A549 (cell line): ENCODE results near the gene NCOA4. TPM values are rescaled to one million over a fixed set of nuclear protein-coding genes. Genes with fewer than 3 reads are reported as not detected.

Experiments used
- ATAC-seq, 2 experiments: fragments of 200-7000 bp in 1 of 2; fragments of >200 bp in 1 of 2; cut with Nextera tagmentation in 1 of 2; cut with Tn5 transposase in 1 of 2; 3 replicates each; pipeline versions ENCODE4 v1.8.0 to v1.9.1; 2018 to 2020; ENCODE audit warnings: mild to moderate bottlenecking in 1 of 2, moderate library complexity in 1 of 2
- CTCF ChIA-PET: fragments of 300-600 bp; sonication (Branson Sonifier 250); formaldehyde crosslinking; extraction: SDS; loops from one replicate; lab custom pipeline; 2021; ENCODE audit warnings: antibody characterized with exemption, inconsistent platforms; lab: Yijun Ruan, JAX
- POLR2A ChIA-PET: fragments of 350-600 bp; formaldehyde crosslinking; extraction: SDS; loops from one replicate; lab custom pipeline; 2021; ENCODE audit warnings: antibody characterized with exemption, inconsistent platforms; lab: Yijun Ruan, JAX
- DNase-seq, 2 experiments: peaks; one replicate each; pipeline versions ENCODE4 v3.0.0 to v3.0.0-alpha.2; 2011 to 2016; ENCODE audit warnings: low read depth in 1 of 2, low spot score in 1 of 2
- FAIRE-seq: peaks from 2 replicates; lab custom pipeline; 2011; peaks lifted over from hg19 to GRCh38; lab: Jason Lieb, UNC
- H3K27ac ChIP-seq, 2 experiments: fragments of >200 bp; sonication (Bioruptor Twin); formaldehyde crosslinking; 3 replicates each; pipeline ENCODE4 v1.5.1; 2016 to 2017
- H3K4me1 ChIP-seq: fragments of >200 bp; sonication (Bioruptor Twin); formaldehyde crosslinking; 3 replicates; pipeline ENCODE4 v1.6.1; 2016
- H3K4me2 ChIP-seq: fragments of >200 bp; sonication (Bioruptor Twin); formaldehyde crosslinking; 3 replicates; pipeline ENCODE4 v1.6.1; 2016
- H3K4me3 ChIP-seq: fragments of >200 bp; sonication (Bioruptor Twin); formaldehyde crosslinking; 3 replicates; pipeline ENCODE4 v1.5.1; 2016
- H3K9me3 ChIP-seq: fragments of >200 bp; sonication (Bioruptor Twin); formaldehyde crosslinking; 3 replicates; pipeline ENCODE4 v1.6.1; 2016
- BCL3 ChIP-seq: fragments of >200 bp; sonication (Bioruptor Twin); formaldehyde crosslinking; IDR thresholded peaks from 3 replicates; pipeline ENCODE4 v1.6.1; 2016
- ELK1 ChIP-seq: fragments of 150-350 bp; IDR thresholded peaks from 2 replicates; pipeline ENCODE4 v1.6.1; 2014; ENCODE audit warnings: low read depth, mild to moderate bottlenecking, low read length
- GATA3 ChIP-seq: IDR thresholded peaks from 2 replicates; pipeline ENCODE4 v1.6.1; 2012; ENCODE audit warnings: borderline replicate concordance
- HMGXB4 ChIP-seq: fragments of 250-450 bp; sonication (Bioruptor Pico); IDR thresholded peaks from 2 replicates; pipeline ENCODE4 v1.5.0; 2021; ENCODE audit warnings: mild to moderate bottlenecking, moderate library complexity, borderline replicate concordance
- HOXB13 ChIP-seq: fragments of 250-450 bp; sonication (Bioruptor Pico); IDR thresholded peaks from 2 replicates; pipeline ENCODE4 v1.5.0; 2020; ENCODE audit warnings: low read depth, mild to moderate bottlenecking, moderate library complexity
- JUN ChIP-seq, 2 experiments: fragments of >200 bp; sonication (Bioruptor Twin); formaldehyde crosslinking; IDR thresholded peaks; 2 replicates in 1 of 2; 3 replicates in 1 of 2; pipeline ENCODE4 v1.6.1; 2016 to 2017
- MAZ ChIP-seq: fragments of 150-350 bp; IDR thresholded peaks from 2 replicates; pipeline ENCODE4 v1.6.1; 2014; ENCODE audit warnings: antibody characterized with exemption, low read depth, low read length, borderline replicate concordance
- NPAS2 ChIP-seq: fragments of 250-450 bp; sonication (Bioruptor Pico); IDR thresholded peaks from 2 replicates; pipeline ENCODE4 v1.8.0; 2022; ENCODE audit warnings: mild to moderate bottlenecking, moderate library complexity, borderline replicate concordance
- NR3C1 ChIP-seq: fragments of >200 bp; sonication (Bioruptor Twin); formaldehyde crosslinking; IDR thresholded peaks from 3 replicates; pipeline ENCODE4 v1.6.1; 2017
- PHF8 ChIP-seq: fragments of 200-600 bp; sonication (generic); IDR thresholded peaks from 2 replicates; pipeline ENCODE4 v1.6.1; 2016; ENCODE audit warnings: low read depth, mild to moderate bottlenecking, antibody characterized with exemption, moderate library complexity, borderline replicate concordance
- RARB ChIP-seq: fragments of 250-450 bp; sonication (Bioruptor Pico); IDR thresholded peaks from 2 replicates; pipeline ENCODE4 v1.8.0; 2021; ENCODE audit warnings: mild to moderate bottlenecking, moderate library complexity
- REST ChIP-seq: fragments of 200-600 bp; sonication (generic); IDR thresholded peaks from 2 replicates; pipeline ENCODE4 v1.6.1; 2016; ENCODE audit warnings: antibody characterized with exemption, mild to moderate bottlenecking, moderate library complexity
- RFX5 ChIP-seq: fragments of 450-650 bp; IDR thresholded peaks from 2 replicates; pipeline ENCODE4 v1.7.1; 2014; ENCODE audit warnings: antibody characterized with exemption, mild to moderate bottlenecking, moderate library complexity
- RNF2 ChIP-seq: fragments of 200-600 bp; sonication (generic); IDR thresholded peaks from 2 replicates; pipeline ENCODE4 v1.6.1; 2016; ENCODE audit warnings: low read depth, mild to moderate bottlenecking, antibody characterized with exemption, moderate library complexity, borderline replicate concordance
- ZFP36 ChIP-seq: fragments of 450-650 bp; IDR thresholded peaks from 2 replicates; pipeline ENCODE4 v1.6.1; 2014; ENCODE audit warnings: borderline replicate concordance; ENCODE audit not compliant: partially characterized antibody
- WGBS: methylation state at CpG from one replicate; pipeline ENCODE4 v1.1.6; 2017; ENCODE audit errors: missing lambda C conversion rate; 5-methylcytosine and 5-hydroxymethylcytosine counted together
- polyA plus RNA-seq, 4 experiments: library from polyadenylated mRNA; depleted of rRNA in 3 of 4; stranded (reverse); fragments of >200 nt; fragmentation: RNase III in 1 of 4; extraction: RNeasy Plus Mini Kit Qiagen cat#74134 plus additional on column Dnase treatment in 1 of 4; gene quantifications; 2 replicates in 3 of 4; 3 replicates in 1 of 4; pipeline ENCODE4 v1.2.3, GENCODE V29; 2011 to 2017

The NCOA4 gene
- polyA plus RNA-seq, 2 of the 4 experiments (the other 2 are of a cell fraction), result 72.1 to 112 TPM

GRCh38 chr10:46017733-46018132 lies 12.7 kb downstream of the NCOA4 start:
- DNase-seq (no peak), ATAC-seq (no peak), FAIRE-seq (no peak)
- no peak for TF ChIP-seq MAZ
- H3K4me1 ChIP-seq, result peaks cover 43% of the 10 kb centered on the region
- WGBS, result 93% methylated on average over 2 of the region's 2 CpGs
- CTCF ChIA-PET, result interaction anchor here (2.6 kb wide), 1 partner anchor 11 kb away, joined by 16 read pairs; no protein-coding TSS in a partner anchor
- H3K9me3 ChIP-seq, result no peaks in the 10 kb centered on the region
- POLR2A ChIA-PET, result no interaction called here
- no peak overlapping the region for H3K4me3 ChIP-seq
- H3K27ac ChIP-seq, result no peak overlapping the region
- no peak overlapping the region for H3K4me2 ChIP-seq

GRCh38 chr10:46016811-46017210 lies 13.6 kb downstream of the NCOA4 start:
- ChIA-PET POLR2A (no interaction called here), CTCF (interaction anchor here (1.4 to 2.6 kb wide), 2 partner anchors 12 to 782 kb away, joined by 4 to 16 read pairs; no protein-coding TSS in a partner anchor)
- ATAC-seq, result no peak
- Histone ChIP-seq H3K4me2 (no peak overlapping the region), H3K27ac (no peak overlapping the region), H3K4me3 (no peak overlapping the region), H3K4me1 (peaks cover 34% of the 10 kb centered on the region), H3K9me3 (no peaks in the 10 kb centered on the region)
- TF ChIP-seq RARB (CRISPR knock-in tag) (no peak), NPAS2 (no peak), ZFP36 (no peak), RNF2 (no peak), HMGXB4 (CRISPR knock-in tag) (no peak), ELK1 (no peak), NR3C1 (no peak)
- 94% methylated on average over 1 of the region's 1 CpG for WGBS
- DNase-seq, result no peak
- FAIRE-seq, result no peak

- H3K4me3 ChIP-seq, result no peak overlapping the region
- ATAC-seq (no peak), DNase-seq (no peak), FAIRE-seq (no peak)
- H3K4me1 ChIP-seq, result peaks cover 28% of the 10 kb centered on the region
- 89% methylated on average over 5 of the region's 5 CpGs for WGBS
- ChIA-PET POLR2A (no interaction called here), CTCF (interaction anchor here (1.4 to 2.6 kb wide), 3 partner anchors 12 to 782 kb away, joined by 3 to 16 read pairs (median 4); no protein-coding TSS in a partner anchor)
- no peaks in the 10 kb centered on the region for H3K9me3 ChIP-seq
- no peak for TF ChIP-seq PHF8
- no peak for TF ChIP-seq BCL3
- TF ChIP-seq ZFP36, result no peak
- no peak for TF ChIP-seq REST
- no peak for TF ChIP-seq RFX5
- no peak for TF ChIP-seq GATA3
- TF ChIP-seq JUN (IDR thresholded peaks at IDR 0.05), result no peak
- TF ChIP-seq HOXB13 (CRISPR knock-in tag), result no peak
- no peak overlapping the region for H3K27ac ChIP-seq
- no peak overlapping the region for H3K4me2 ChIP-seq
These were observed 14.2 kb downstream of the NCOA4 start for GRCh38 chr10:46016190-46016589.
